NCI-H187 (cell line): ENCODE data around the gene KATNB1.
"Not testable (repeated sequence)": the region's sequence is repeated elsewhere in the genome, so short reads cannot be mapped to it uniquely, and the experiment has no call there.

Experiments
- DNase-seq, 2 experiments: peaks; one replicate each; lab custom pipeline; 2025; lab: John Stamatoyannopoulos, UW

The KATNB1 gene

GRCh38 chr16:57796014-57796413 is 60.4 kb downstream of the KATNB1 start:
- not testable (repeated sequence) for DNase-seq

- no peak for DNase-seq
Measured at GRCh38 chr16:57797216-57797525, 61.6 kb downstream of the KATNB1 start.

- no peak for DNase-seq
Measured at GRCh38 chr16:57797526-57798266, 62.1 kb downstream of the KATNB1 start.

GRCh38 chr16:57798267-57798810 is 62.8 kb downstream of the KATNB1 start:
- DNase-seq = no peak

- peak; percentile 21 to 63 for DNase-seq
Measured at GRCh38 chr16:57798953-57799599, 63.5 kb downstream of the KATNB1 start.

- no peak for DNase-seq
Measured at GRCh38 chr16:57799600-57800199, 64.1 kb downstream of the KATNB1 start.

GRCh38 chr16:57800200-57801097 is 64.9 kb downstream of the KATNB1 start:
- no peak for DNase-seq

- DNase-seq = no peak
Measured at GRCh38 chr16:57801098-57801808, 65.7 kb downstream of the KATNB1 start.

GRCh38 chr16:57801809-57802340 is 66.3 kb downstream of the KATNB1 start:
- no peak for DNase-seq

GRCh38 chr16:57802341-57803133 is 67.0 kb downstream of the KATNB1 start, which contains the start of gene KIFC3:
KIFC3 (minus strand) TSS chr16:57802491; CDS start chr16:57798243, 4,248 bp downstream.
- no peak for DNase-seq

GRCh38 chr16:57803134-57803990 is 67.8 kb downstream of the KATNB1 start:
- DNase-seq = no peak

- no peak for DNase-seq
Measured at GRCh38 chr16:57804111-57804837, 68.7 kb downstream of the KATNB1 start.

- no peak for DNase-seq
Measured at GRCh38 chr16:57805176-57805575, 69.6 kb downstream of the KATNB1 start.
